Measurements from ENCODE around the gene NHSL1.

Gene NHSL1, protein sequence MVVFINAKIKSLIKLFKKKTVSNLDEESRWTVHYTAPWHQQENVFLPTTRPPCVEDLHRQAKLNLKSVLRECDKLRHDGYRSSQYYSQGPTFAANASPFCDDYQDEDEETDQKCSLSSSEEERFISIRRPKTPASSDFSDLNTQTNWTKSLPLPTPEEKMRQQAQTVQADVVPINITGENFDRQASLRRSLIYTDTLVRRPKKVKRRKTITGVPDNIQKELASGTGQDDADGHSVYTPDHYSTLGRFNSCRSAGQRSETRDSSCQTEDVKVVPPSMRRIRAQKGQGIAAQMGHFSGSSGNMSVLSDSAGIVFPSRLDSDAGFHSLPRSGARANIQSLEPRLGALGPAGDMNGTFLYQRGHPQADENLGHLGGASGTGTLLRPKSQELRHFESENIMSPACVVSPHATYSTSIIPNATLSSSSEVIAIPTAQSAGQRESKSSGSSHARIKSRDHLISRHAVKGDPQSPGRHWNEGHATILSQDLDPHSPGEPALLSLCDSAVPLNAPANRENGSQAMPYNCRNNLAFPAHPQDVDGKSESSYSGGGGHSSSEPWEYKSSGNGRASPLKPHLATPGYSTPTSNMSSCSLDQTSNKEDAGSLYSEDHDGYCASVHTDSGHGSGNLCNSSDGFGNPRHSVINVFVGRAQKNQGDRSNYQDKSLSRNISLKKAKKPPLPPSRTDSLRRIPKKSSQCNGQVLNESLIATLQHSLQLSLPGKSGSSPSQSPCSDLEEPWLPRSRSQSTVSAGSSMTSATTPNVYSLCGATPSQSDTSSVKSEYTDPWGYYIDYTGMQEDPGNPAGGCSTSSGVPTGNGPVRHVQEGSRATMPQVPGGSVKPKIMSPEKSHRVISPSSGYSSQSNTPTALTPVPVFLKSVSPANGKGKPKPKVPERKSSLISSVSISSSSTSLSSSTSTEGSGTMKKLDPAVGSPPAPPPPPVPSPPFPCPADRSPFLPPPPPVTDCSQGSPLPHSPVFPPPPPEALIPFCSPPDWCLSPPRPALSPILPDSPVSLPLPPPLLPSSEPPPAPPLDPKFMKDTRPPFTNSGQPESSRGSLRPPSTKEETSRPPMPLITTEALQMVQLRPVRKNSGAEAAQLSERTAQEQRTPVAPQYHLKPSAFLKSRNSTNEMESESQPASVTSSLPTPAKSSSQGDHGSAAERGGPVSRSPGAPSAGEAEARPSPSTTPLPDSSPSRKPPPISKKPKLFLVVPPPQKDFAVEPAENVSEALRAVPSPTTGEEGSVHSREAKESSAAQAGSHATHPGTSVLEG (N-terminal part only)

DNA sequence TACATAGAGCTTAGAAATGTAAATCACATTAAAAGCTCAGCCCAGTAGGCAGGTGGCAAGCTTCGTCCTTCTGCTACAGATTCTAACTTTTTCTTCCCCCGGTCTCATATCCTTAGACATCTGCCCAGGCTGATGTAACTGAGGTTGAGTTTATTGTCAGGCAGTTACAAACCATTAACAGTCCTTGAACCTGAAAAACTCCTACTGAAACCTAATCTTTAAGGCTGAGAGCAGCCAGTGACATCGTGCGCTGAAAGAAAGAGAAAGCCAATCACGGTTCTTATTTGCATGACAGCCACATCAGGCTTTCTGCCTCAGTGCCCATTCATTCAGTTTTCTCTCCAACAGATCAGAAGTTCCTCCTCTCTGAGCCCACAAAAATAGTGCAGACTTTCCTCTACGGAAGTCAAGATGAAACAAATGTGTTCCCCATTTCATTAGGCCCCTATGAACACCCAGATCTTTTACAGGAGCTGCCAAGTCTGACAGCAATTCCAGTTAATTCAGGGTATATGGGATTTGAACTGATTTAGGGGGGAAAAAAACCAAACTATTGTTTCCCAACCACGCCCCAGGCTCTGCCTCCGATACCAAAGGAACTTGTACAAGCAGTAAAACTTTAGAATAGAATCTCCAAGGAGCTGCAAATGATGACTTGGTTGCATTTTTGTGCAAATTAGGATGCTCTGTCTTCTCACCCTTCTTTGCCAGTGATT lies at the start of gene NHSL1:
NHSL1 (minus strand) TSS at position 192 of the 716 bp plus-strand sequence. CDS start 204 bp downstream, outside the sequence.
- DNase-seq (ENCODE audit: low read depth in 2 of 2), result no peak

DNA sequence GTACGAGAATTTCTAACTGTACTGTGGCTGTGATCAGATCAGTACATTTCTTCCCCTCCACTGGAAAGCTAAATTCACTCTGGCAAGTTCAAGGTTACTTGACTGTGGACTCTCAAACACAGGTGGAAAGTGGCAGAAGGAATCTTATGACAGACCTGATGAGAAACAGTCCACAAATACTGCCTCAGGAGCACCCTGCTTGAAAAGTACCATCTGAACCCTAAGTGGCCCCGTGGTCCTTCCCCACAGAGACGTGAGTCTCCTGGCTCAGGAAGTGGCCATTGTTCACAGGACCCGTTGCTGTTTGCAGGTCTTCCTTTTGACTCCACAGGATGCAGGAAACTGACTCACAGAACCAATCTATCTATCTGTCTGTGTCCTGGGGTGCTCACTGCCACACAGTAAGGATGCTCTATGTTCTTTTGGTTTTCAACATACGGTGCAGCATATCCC lies 47.5 kb upstream of the NHSL1 start:
- no peak for DNase-seq (ENCODE audit: low read depth in 2 of 2)

DNA sequence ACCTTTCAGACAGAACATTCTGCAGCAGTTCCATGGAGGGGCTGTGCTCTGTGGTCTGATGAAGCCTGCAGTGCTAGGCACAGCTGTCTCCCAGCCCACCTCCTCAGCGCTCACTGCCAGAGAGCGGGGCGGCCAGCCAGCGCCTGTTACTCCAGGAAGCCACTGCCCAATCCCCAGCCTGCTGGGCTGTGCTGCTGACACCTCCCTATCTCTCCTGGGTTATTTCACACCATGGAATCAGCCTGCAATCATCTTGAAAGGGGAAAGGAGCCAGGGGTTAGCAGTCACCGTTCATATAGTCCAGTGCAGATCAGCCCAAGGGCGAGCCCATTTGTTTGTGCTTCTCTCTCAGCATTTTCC lies 46.3 kb upstream of the NHSL1 start:
- DNase-seq (ENCODE audit: low read depth in 2 of 2), result no peak

DNA sequence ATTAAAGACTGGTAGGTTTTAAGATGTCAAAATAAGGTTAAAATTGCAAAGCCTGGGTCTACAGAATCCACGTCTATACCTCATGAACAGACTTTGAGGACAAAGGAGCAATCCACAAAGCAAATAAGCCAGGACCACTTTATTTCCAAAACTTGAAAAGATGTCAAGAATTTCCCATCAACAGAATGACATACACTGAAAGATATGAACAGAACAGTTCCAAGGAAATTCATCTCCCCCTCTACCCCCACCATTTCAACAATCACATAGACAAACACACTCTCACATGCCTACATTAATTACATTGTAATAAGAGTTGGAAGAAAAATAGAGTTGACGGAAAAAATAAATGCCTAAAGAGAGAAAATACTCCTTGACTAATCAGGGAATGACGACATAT lies 45.2 kb upstream of the NHSL1 start:
- DNase-seq (ENCODE audit: low read depth in 2 of 2), result no peak

DNA sequence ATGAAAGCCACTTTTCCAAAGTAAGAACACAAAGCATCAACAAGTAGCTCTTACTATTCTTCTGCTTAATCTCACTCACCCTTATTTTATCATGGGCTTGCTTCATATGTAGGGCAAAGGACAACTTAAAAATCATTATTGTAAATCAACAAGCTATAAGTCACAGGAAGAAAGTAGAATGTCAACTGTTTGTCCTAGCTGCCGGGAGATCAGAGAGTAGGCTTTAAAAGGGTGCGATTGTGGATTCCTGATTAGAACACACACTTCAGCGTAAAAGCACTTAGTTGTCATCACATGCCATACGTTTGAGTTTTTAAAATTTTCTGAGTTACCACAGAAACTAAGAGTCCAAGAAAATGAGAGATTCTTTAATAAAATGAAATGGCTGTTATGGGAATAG lies 44.4 kb upstream of the NHSL1 start:
- DNase-seq (ENCODE audit: low read depth in 2 of 2), result no peak

DNA sequence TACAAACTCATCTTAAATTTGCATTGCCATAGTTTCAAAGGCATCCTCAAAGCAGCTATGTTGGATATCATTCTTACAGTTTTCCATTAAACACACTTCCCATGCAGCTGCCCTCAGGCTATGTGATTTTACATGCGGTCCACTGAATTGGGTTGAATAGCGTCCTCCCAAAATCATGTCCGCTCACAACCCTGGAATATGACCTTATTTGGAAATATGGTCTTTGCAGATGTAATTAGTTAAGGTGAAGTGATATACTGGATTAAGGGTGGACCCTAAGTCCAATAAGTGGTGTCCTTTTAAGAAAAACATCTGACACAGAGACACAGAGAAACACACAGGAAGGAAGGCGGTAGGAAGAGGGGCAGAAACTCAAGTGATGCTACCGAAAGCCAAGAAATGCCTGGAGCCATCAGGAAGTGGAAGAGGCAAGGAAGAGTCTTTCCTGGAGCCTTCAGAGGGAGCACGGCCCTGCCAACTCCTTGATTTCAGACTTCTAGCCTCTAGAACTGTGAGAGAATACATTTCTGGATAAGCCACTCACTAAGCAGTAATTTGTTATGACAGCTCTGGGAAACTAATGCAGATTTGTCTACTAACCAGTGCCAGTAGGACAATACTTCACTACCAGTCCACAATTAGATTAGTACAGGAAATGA lies 42.7 kb upstream of the NHSL1 start:
- DNase-seq (ENCODE audit: low read depth in 2 of 2), result no peak

DNA sequence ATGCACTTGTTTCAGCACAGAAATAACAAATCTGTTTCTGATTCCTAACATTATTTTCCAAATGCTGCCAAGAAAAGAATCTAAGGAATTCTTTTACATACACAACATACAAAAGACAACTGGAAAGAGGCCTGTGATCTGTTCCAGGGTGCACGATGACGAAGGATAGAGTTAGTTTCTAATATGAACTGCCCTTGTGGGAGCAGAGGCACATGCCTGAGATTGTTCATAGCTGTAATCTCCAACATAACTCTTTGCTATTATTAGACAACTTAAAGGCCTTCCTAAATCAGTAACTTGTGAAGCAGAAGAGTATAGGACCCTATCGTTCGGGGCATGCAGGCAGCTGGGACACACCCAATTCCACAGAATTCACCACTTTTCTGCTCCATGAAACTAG lies 41.2 kb upstream of the NHSL1 start:
- DNase-seq (ENCODE audit: low read depth in 2 of 2), result no peak

DNA sequence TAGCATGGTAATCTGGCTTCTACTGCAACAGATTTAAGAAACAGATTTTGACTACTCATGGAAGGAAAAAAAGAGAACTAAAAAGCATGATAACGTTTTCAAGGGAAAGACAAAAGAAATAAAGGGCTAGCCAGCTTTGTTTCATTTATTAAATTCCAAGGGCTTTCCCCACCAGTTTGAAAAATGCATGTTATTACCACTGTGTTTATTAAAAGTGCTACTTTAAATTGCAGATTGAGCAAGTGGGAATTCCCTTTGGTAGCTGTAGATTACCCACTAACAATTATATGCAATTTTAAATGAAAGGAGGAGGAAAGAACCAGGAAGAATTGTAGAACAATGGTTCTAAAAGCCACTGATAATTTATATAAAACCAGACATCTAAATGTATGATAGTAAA lies 40.6 kb upstream of the NHSL1 start:
- no peak for DNase-seq (ENCODE audit: low read depth in 2 of 2)

DNA sequence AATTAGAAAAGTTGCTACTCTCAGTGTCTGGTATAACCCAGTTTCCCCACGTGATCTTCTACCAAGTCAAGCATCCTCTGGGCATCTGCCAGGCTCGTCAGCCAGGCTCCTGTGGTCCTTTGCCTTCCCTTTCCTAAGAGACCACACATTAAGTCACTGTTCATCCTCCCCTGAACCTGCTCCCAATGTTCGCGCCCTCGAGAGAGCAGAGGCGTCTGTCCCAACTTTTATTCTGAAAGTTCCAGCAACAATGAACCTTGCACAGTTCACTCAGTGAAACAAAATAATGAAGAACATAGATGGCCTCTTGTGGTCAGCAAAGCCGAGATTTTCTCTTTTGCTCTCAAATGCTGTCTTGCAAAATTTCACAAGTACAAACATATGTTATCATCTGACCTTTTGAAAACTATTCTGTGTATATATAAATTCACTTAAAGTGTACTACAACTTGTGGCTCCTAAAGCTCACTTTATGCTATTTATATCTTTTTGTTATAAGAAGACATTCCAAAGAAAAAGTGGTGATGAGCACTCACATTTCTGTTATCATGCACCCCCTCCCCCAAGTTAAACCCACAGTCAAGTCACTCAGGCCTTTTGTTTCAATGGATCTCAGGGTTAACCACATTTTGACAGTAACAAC lies 39.2 kb upstream of the NHSL1 start:
- no peak for DNase-seq (ENCODE audit: low read depth in 2 of 2)

DNA sequence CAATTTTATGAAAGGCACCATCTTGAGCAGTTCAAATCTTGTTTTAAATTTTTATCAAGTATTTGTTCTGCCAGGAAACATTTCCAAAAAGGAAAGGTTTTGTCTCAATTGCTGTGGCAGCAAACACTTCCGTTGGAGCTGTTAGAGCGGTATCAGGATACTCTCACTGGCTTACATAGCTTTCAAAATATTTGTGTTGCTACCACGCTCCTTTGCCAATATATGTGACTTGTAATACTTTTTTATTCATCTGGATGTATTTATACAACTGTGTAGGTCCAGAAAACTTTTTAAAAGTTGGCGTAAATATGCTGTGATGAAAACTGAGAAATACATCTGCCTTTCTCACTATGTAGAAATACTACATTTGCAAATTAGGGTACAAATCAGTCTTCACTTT lies 37.8 kb upstream of the NHSL1 start:
- DNase-seq (ENCODE audit: low read depth in 2 of 2), result no peak

DNA sequence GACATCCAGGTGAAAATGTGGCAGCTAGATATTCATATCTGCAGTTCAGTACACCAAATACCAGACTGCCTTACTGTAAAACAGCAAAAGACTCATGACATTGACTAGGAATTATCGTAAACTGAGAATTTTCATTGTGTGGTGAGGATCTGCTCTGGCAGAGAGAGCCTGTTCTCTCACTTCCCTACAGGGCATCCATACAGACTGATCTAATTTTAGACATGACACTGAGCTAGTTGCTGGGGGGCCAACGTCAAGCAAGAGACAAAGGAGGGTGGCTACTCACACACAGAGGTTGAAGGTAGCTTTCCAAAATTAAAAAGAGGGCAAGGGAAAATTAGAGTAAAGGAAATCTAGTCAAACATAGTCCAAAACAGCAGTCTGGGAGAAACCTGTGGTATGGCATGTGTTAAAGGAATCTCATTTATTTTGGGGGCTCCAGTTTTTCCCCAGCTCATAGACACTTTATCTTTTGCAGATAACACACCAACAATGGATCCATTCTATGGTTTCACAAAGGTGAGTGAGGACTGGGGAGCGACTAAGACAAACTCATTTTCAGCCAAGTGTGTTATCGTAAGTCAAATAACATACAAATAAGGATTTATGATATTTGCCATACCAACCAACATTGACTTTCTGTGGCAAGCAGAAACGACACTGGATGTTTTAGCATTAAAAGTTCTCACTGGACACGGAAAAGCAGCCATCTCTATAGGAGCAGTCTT lies 36.6 kb upstream of the NHSL1 start:
- no peak for DNase-seq (ENCODE audit: low read depth in 2 of 2)

DNA sequence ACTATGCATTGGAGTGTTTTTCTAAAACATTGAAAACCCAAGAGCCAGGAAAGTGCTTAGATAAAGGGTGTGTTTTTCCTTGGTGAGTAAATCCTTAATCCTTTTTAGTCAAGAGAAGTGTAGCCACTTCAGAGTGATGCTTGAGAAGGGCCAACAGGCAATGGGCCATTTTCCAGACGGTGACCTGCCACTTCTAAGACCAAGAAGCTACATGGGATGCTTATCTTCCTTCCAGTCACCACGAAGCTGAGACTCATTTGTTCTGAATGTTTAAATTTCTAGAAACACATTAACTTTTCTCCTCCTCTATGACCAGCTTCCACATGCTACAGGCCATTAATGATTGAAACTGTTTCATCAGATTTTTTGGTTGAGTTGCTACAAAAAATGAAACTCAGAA lies 34.4 kb upstream of the NHSL1 start:
- no peak for DNase-seq (ENCODE audit: low read depth in 2 of 2)

DNA sequence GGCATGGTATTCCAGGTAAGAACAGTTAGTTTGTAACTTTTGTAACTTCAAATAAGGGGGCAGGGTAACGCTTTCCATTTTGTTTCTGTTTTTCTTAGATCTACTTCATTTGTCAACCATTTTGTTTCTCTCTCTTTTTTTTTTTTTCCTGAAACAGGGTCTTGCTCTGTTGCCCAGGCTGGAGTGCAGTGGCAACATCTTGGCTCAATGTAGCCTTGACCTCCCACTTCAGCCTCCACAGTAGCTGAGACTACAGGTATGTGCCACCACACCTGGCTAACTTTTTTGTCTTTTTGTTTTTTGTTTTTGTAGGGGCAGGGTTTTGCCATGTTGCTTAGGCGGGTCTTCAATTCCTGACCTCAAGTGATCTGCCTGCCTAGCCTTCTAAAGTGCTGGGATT lies 32.1 kb upstream of the NHSL1 start:
- no peak for DNase-seq (ENCODE audit: low read depth in 2 of 2)

DNA sequence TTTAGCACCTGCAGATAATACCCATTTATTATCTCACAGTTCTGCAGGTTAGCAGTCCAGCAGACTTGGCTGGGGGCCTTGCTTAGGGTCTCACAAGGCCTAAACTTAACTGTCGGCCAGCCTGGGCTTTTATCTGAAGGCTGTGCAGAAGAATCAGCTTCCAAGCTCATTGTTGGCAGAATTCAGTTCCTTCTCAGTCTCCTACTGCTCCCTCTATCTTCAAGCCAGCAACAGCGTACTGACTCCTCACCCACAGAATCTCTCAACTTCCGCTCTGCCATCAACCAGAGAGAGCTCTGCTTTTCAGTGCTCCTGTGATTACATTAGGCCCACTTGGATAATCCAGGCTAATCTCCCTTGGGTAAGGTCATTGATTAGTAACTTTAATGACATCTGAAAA lies 30.2 kb upstream of the NHSL1 start:
- DNase-seq (ENCODE audit: low read depth in 2 of 2), result no peak

DNA sequence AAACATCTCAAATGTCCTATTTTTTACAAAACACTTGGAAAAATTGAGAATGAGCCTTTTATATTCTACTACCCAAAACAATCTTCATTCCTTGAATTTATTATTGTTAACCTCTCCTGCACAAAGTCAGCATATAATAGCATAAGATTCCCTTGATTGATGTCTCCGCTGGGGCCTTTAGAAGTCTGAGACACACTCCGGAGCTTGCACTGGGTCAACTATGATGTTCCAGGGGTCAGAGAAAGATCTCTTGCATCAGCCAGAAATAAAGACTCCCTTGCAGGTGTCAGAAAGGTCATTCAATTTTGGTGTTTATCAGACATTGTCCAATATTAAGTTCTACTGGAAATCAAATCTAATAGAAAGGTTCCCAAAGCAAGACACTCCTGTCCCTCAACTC lies 29.7 kb upstream of the NHSL1 start:
- no peak for DNase-seq (ENCODE audit: low read depth in 2 of 2)

DNA sequence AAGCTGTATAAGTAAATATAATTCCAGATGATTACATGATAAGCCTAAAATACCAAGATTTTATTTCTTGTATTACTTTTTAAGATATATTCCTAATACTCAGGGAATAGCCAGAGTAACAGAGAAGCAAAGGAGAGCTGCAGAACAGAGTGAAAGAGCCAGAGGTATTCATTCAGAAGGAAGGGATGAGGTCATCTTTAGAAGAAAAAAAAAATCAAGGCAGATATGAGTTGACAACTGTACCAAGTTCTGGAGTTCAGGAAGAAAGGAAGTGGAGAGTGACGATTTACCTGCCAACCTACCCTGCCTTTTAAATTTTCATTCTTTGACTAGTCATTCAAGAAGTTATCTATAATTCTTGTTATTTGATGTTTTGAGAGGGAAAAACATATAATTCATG lies 28.8 kb upstream of the NHSL1 start:
- DNase-seq (ENCODE audit: low read depth in 2 of 2), result no peak

DNA sequence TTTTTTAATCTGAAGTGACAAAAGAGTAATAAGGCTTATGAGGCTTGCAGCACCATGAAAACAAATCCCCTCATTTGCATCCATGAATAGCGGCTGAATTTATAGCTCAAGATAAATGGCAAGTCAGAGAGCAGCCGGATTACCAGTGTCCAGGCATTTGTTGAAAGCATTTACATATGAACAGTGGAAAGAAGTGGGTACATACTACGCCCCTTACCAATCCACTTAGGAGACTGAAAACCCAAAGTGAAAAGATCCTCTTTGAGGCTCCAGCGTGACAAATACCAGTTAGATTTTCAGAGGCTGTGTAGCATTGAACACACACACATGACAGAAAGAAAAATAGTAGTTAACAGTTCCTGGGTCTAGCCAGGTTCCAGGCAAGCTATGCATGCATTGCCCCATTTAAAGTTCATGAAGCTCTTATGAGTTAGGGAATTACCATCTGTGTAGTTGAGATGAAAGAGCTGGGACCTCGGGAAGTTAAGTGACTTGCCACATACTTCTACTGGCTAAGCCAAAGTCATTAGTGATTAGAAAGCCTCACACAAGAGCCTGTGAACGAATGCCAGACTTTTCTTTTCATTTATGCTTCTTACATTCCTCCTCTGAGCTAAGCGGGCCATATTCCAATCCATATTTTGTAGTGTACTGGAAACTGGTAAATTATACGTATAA lies 28.3 kb upstream of the NHSL1 start:
- no peak for DNase-seq (ENCODE audit: low read depth in 2 of 2)

DNA sequence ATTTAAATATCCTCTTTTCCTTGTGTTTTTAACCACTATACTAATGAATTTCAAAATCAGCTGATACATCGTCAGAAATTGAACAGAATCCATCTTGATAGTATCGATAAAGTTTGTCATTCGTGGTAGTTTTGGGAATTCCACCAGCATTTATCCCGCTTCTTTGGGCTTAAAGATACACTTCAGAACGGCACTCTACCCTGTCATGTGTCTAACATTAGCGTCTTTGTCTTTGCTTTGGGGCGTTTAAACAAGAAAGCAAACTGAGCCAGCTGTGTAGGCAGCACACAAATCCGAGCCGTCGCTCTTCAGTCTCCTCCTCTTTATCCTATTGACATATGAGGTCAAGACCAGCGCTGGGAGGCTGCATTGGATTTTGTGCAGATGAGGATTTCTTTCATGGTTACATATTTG lies 27.5 kb upstream of the NHSL1 start:
- no peak for DNase-seq (ENCODE audit: low read depth in 2 of 2)

DNA sequence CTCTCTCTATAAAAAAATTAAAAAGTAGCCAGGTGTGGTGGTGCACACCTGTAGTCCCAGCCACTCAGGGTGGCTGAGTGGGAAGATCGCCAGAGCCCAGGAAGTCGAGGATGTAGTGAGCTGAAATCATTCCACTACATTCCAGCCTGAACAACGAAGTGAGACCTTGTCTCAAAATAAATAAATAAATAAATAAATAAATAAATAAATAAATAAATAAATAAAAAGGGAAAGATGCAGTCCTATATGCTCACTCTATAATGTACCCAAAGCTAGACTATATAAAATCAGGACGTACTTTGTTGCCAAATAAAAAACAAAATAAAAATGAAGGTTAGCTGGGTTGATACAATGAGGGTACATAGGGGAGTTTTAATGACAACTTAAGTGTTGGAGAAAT lies 26.1 kb upstream of the NHSL1 start:
- no peak for DNase-seq (ENCODE audit: low read depth in 2 of 2)

Data from activated CD8-positive, alpha-beta memory T cell treated with anti-CD3 and anti-CD28 coated beads for 4 hours (primary cell).